Glutamatergic neuron (in vitro differentiated cells): ENCODE measurements around the gene CDH23. TPM values are rescaled to one million over a fixed set of nuclear protein-coding genes. Genes with fewer than 3 reads are reported as not detected.
A peak's percentile ranks its signal among the peaks of the same experiment; 100 is the strongest.

ENCODE experiments used
- DNase-seq: peaks from one replicate; pipeline ENCODE4 v3.0.0; 2022
- H3K27ac Mint-ChIP-seq: one replicate; pipeline ENCODE4 v1.8.0; 2020; ENCODE audit warnings: mild to moderate bottlenecking, mixed read lengths, inconsistent platforms; ENCODE audit not compliant: unreplicated experiment
- H3K27me3 Mint-ChIP-seq: one replicate; pipeline ENCODE4 v1.8.0; 2020; ENCODE audit warnings: mild to moderate bottlenecking, moderate library complexity, mixed read lengths, inconsistent platforms; ENCODE audit not compliant: unreplicated experiment
- H3K36me3 Mint-ChIP-seq: one replicate; pipeline ENCODE4 v1.8.0; 2020; ENCODE audit warnings: mild to moderate bottlenecking, mixed read lengths, inconsistent platforms; ENCODE audit not compliant: unreplicated experiment
- H3K4me1 Mint-ChIP-seq: one replicate; pipeline ENCODE4 v1.8.0; 2020; ENCODE audit warnings: mild to moderate bottlenecking, low read depth, mixed read lengths, inconsistent platforms; ENCODE audit not compliant: unreplicated experiment
- H3K4me3 Mint-ChIP-seq: one replicate; pipeline ENCODE4 v1.8.0; 2020; ENCODE audit warnings: mild to moderate bottlenecking, mixed read lengths, inconsistent platforms; ENCODE audit not compliant: unreplicated experiment
- H3K9me3 Mint-ChIP-seq: one replicate; pipeline ENCODE4 v1.8.0; 2020; ENCODE audit warnings: mild to moderate bottlenecking, moderate library complexity, mixed read lengths, inconsistent platforms; ENCODE audit not compliant: unreplicated experiment
- CTCF ChIP-seq: fragments of 200-600 bp; sonication (generic); IDR thresholded peaks from one replicate; pipeline ENCODE4 v1.5.0; 2021; ENCODE audit not compliant: partially characterized antibody, unreplicated experiment
- total RNA-seq: library from RNA; stranded (reverse); fragmentation: NEBNext Ultra II Directional; extraction: Animal tissue kit (Norgen Biotek cat#: 25700); gene quantifications from one replicate; pipeline ENCODE4 v1.2.1, GENCODE V29; 2021; ENCODE audit not compliant: unreplicated experiment

The CDH23 gene
- total RNA-seq, 1 donor from 2014 or later, result 2.0 TPM

GRCh38 chr10:71530781-71531180 lies 134.1 kb downstream of the CDH23 start:
- no peak for DNase-seq
- peaks cover 47% of the 10 kb centered on the region for H3K4me1 Mint-ChIP-seq
- H3K4me3 Mint-ChIP-seq, result no peak overlapping the region
- H3K9me3 Mint-ChIP-seq, result peaks cover 5% of the 10 kb centered on the region
- H3K27me3 Mint-ChIP-seq, result peaks cover 7% of the 10 kb centered on the region
- no peak for TF ChIP-seq CTCF
- H3K27ac Mint-ChIP-seq, result no peak overlapping the region
- H3K36me3 Mint-ChIP-seq, result peaks cover under 1% of the 10 kb centered on the region

GRCh38 chr10:71531485-71532446 lies 135.0 kb downstream of the CDH23 start:
- H3K9me3 Mint-ChIP-seq, result peaks cover 5% of the 10 kb centered on the region
- DNase-seq, result peak; percentile 63
- H3K36me3 Mint-ChIP-seq, result peaks cover 8% of the 10 kb centered on the region
- peaks cover 12% of the 10 kb centered on the region for H3K27me3 Mint-ChIP-seq
- no peak for TF ChIP-seq CTCF
- H3K4me3 Mint-ChIP-seq, result no peak overlapping the region
- peak overlapping the region; percentile 52 for H3K27ac Mint-ChIP-seq
- peaks cover 47% of the 10 kb centered on the region for H3K4me1 Mint-ChIP-seq

- Mint-ChIP-seq H3K36me3 (peaks cover 8% of the 10 kb centered on the region), H3K9me3 (peaks cover 6% of the 10 kb centered on the region), H3K27me3 (peaks cover 12% of the 10 kb centered on the region), H3K4me1 (peaks cover 46% of the 10 kb centered on the region), H3K4me3 (peak overlapping the region; percentile 75), H3K27ac (peak overlapping the region; percentile 76)
- no peak for DNase-seq
- TF ChIP-seq CTCF, result no peak
These were observed 136.2 kb downstream of the CDH23 start for GRCh38 chr10:71532878-71533277.

- Mint-ChIP-seq H3K4me3 (peak overlapping the region; percentile 58), H3K27me3 (peaks cover 12% of the 10 kb centered on the region), H3K4me1 (peaks cover 40% of the 10 kb centered on the region), H3K27ac (peak overlapping the region; percentile 8), H3K9me3 (peaks cover 6% of the 10 kb centered on the region), H3K36me3 (peaks cover 8% of the 10 kb centered on the region)
- no peak for DNase-seq
- TF ChIP-seq CTCF, result no peak
These were observed 137.2 kb downstream of the CDH23 start for GRCh38 chr10:71533936-71534335.
